Peyer's patch (tissue), 4 donors: ENCODE results near the gene SLMAP.

Experiments
- CTCF ChIP-seq, 6 experiments: fragments of 450-650 bp in 4 of 6; fragments of 200-600 bp in 2 of 6; sonication (generic) in 1 of 6; IDR thresholded peaks; one replicate each; pipeline ENCODE4 v1.5.1; 2017 to 2019; ENCODE audit warnings: antibody characterized with exemption in 6 of 6, mild to moderate bottlenecking in 3 of 6, moderate library complexity in 1 of 6
- POLR2A ChIP-seq, 2 donors: fragments of 450-650 bp; IDR thresholded peaks; one replicate each; pipeline ENCODE4 v1.5.1; 2017; ENCODE audit warnings: antibody characterized with exemption in 2 of 2, mild to moderate bottlenecking in 2 of 2, moderate library complexity in 2 of 2

DNA sequence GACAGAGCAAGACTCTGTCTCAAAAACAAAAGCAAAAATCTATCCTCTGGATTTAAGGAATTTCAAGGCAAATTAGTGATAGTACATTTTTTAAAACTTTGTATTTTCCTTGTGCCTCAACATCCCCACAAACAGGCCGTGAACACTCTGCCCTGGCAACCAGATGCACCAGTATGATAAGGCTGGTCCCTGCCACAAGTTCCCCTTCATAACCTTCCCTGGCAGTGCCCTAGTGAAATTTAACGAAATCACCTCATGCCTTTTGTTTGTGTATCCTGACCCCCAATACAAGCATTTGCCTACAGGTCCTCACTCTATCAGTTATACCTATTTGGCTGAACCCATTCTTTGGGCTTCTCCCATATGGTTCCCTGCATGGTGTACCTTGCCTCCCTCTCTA is 144.7 kb downstream of the SLMAP start:
- TF ChIP-seq CTCF (IDR thresholded peaks at IDR 0.05) (no peak), POLR2A (IDR thresholded peaks at IDR 0.05) (no peak)
